Effector CD8-positive, alpha-beta T cell (primary cell): ENCODE measurements around the gene ACIN1.

ENCODE experiments used
- DNase-seq: peaks from one replicate; lab custom pipeline; 2025; lab: John Stamatoyannopoulos, UW

Gene ACIN1

GRCh38 chr14:23058654-23059504 is 36.1 kb downstream of the ACIN1 start:
- no peak for DNase-seq

GRCh38 chr14:23057757-23058653 is 36.9 kb downstream of the ACIN1 start:
- DNase-seq = no peak

DNA sequence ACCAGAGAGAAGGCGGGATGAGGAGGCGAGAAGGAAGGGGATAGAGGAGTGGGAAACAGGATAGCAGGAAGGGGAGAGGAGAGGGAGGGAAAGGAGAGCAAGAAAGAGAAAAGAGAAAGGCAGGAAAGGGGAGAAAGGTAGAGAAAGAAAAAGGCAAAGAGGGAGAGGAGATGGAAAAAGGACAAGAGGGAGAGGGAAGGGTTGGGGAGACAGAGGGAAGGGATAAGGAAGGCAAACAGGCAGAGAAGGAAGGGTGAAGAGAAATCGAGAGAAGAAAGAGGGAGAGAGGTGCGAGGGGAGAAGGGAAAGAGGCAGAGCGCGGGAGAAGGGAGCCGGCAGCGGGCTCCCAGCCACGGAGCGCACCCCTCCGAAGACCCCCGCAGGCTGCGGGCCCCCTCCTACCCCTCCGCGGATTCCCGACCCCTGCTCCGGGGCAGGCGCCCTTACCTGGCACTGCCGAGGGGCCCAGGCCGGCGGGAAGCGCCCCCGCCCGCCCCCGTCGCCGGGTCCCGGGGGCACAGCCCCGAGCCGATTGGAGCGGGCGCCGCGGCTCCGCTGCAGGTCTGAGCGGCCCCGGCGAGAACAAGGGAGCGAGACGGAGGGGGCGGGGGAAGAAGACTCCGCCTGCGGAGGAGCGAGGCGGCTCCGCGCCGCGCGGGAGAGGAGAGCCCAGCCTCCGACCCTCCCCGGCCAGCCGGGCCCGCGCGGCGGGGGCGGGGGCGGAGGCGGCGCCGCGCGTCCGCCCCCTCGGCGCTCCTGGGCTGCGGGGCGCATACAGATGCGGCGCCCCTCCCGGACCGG is 37.8 kb downstream of the ACIN1 start, which contains the start of gene CDH24:
TSS of gene CDH24 (minus strand) at position 565 of the 801 bp plus-strand sequence. CDS start 1,787 bp downstream, outside the sequence.
- DNase-seq = no peak

- no peak for DNase-seq
Measured at GRCh38 chr14:23056145-23056955, 38.6 kb downstream of the ACIN1 start.

- DNase-seq = no peak
Measured at GRCh38 chr14:23055621-23056144, 39.3 kb downstream of the ACIN1 start.

- DNase-seq = no peak
Measured at GRCh38 chr14:23055147-23055550, 39.8 kb downstream of the ACIN1 start.

GRCh38 chr14:23054000-23054811 is 40.7 kb downstream of the ACIN1 start:
- DNase-seq = no peak

DNA sequence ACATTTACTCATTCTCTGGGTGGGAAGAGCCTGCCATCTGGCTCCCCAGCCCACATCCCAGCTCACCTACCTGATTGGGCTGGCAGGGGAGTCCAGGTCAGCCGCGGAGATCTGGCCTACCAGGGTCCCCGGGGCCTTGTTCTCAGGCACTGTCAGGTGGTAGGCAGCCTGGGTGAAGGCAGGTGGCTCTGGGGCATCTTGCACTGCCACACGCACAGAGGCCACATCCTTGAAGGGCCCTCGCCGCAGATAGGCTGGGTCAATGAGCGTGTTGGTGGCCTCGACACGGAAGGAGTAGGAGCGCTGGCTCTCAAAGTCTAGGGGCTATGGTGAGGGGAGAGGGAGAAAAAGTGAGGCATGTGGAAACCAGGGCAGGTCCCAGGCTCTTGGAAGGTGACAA is 41.5 kb downstream of the ACIN1 start:
- DNase-seq = no peak

DNA sequence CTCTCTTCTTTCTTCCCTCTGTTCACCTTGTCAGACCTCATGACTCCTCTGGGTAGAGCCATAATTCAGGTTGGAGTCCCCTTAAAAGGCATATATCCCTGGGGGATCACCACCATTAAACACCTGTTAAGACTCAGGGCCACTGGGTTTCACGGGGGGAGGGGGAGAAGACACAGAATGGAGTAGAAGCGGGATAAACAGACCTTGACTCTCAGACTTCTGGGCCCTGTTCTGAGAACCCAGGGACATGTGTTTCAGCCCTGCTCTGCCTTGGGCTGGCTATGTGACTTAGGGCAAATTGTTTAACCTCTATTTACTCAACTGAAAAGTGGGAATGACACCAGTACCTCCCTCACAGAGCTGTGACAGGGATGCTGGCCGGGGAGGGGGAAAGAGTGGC is 42.3 kb downstream of the ACIN1 start:
- no peak for DNase-seq

DNA sequence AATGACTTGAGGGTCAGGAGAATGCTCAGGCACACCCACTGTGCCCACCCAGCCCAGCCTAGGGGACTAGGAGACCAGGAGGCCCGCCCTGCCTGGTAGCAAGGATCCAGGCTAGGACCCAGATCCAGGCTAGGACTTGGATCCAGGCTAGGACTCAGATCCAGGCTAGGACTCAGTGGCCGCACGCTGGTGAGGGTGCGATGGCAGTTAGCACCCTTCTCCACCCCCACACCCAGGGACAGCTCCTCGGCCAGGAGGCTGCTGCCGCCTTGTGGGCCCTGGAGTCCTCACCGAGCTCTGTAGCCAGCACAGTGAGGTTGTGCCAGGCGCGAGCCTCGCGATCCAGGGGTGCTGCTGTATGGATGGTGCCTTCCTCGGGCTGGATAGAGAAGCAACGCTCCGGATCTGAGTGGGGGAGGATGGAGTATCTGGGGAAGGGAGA is 42.7 kb downstream of the ACIN1 start:
- no peak for DNase-seq

DNA sequence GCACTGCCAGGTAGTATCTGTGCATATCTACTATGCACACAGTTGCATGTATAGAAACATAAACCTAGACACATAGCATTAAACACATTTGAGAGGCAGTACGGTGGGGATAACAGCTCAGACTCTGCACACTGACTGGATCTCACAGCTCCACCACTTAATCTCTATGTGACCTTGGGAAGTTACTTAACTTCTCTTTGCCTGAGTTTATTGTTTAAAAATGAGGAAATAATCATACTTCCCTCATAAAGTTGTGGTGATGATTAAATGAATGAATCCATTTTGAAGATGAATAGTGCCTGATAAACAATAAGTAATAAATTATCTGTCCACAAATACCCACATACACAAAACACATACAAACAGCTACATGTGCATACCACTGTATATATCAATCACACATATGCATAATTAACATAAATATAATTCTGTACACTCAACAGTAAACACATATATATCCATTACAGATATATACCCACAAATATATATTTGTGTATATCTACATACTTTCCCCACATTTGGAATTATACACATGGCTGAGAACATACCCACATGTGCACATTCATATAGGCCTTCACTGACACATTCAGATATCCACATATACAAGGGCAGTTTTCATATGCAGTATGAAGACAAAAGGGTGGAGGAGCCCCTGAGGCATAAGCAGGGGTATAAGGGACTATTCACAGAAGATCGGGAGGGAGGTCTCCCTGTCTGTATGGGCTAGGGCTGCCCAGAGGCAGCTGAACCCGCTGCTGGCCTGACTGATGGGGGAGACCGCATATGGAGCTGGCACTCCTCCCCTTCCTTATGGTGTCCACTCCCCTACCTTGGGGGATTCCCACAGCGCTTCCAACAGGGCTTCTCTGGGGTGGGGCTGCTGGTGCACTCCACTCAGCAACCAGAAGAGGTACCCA is 43.5 kb downstream of the ACIN1 start:
- DNase-seq = no peak

- no peak for DNase-seq
Measured at GRCh38 chr14:23049011-23049410, 45.9 kb downstream of the ACIN1 start.

DNA sequence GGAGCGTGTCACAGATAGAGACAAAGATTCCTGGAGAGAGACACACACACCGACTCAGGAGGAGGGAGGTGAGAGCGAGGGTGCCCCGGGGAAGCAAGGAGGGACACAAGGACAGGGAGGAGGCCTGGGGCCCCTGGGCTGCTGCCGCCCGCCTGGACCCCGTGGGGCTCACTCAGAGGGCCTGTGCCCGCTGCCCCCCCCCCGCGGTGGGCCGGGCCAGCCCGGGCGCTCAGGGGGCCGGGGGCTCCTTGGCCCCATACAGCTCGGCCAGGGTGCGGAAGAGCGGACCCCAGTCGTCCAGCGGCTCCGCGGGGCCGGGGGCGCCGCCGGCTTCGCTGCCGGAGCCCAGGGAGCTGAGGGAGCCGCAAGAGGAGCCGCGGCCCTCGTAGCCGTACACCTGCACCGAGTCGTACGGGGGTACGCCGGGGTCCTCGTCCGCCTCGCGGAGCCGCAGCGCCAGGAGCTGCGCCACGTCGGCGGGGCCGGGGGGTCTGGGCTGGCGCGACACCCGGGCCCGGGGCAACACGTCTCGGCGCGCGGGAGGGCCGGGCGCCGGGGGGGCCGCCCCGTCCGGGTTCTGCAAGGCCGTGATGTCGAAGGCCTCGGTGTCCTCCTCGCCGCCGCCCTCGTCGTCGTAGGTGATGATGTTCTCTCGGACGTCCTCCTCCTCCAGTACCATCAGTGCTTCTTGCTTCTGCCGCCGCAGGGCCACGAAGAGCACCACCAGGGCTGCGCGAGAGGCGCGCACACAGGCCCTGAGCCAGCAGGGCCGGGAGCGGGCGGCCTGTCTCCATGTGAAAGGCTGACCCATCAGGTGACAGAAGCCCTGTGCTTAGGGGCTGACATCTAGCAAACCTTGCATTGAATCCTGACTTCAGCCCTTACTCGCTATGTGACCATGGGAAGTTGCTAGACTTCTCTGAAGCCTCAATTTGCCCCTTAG is 46.9 kb downstream of the ACIN1 start:
- DNase-seq = no peak

- DNase-seq = no peak
Measured at GRCh38 chr14:23047034-23047634, 47.8 kb downstream of the ACIN1 start.

GRCh38 chr14:23045419-23046357 is 49.2 kb downstream of the ACIN1 start:
- no peak for DNase-seq

DNA sequence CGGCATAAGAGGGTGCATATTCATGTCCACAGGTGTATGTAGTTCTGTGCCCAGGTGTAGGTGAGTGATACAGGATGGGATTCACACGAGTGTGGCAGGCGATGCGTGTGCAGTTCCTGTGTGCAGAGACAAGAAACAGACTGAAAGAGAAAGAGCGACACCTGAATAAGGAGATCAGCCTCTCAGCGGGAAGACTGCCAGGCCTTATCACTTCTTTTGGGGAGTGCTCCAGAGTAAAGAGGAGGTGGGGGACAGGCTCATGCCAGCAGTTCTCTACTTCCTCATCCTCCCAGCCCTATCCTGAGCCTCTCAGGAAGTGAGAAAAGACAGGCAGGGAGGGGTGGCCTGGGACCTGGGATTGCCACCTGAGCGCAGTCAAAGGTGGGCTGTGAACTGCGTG is 50.1 kb downstream of the ACIN1 start:
- no peak for DNase-seq
